Tibial nerve (tissue), 4 donors: ENCODE data around the gene FLOT1. TPM values are rescaled to one million over a fixed set of nuclear protein-coding genes. Genes with fewer than 3 reads are reported as not detected.

Source experiments
- DNase-seq, 2 donors: peaks; one replicate each; pipeline ENCODE4 v3.0.0-alpha.2; 2019; ENCODE audit warnings: low spot score in 2 of 2
- H3K27ac ChIP-seq, 4 donors: fragments of 200-600 bp; sonication (generic) in 3 of 4; one replicate each; pipeline ENCODE4 v1.5.1; 2017 to 2019; ENCODE audit warnings: mild to moderate bottlenecking in 1 of 4
- H3K27me3 ChIP-seq, 2 donors: fragments of 200-600 bp; sonication (generic) in 1 of 2; one replicate each; pipeline versions ENCODE4 v1.5.1 to v1.6.0; 2017 to 2019
- H3K36me3 ChIP-seq, 3 donors: fragments of 200-600 bp; sonication (generic); one replicate each; pipeline ENCODE4 v1.5.1; 2018 to 2019
- H3K4me1 ChIP-seq, 4 donors: fragments of 200-600 bp; sonication (generic) in 3 of 4; one replicate each; pipeline ENCODE4 v1.5.1; 2017 to 2019
- H3K4me3 ChIP-seq, 4 donors: fragments of 200-600 bp; sonication (generic) in 3 of 4; one replicate each; pipeline ENCODE4 v1.5.1; 2017 to 2019; ENCODE audit warnings: mild to moderate bottlenecking in 1 of 4, moderate library complexity in 1 of 4
- H3K9me3 ChIP-seq, 4 donors: fragments of 200-600 bp; sonication (generic) in 3 of 4; one replicate each; pipeline ENCODE4 v1.5.1; 2017 to 2019
- CTCF ChIP-seq, 5 experiments: fragments of 200-600 bp in 3 of 5; fragments of 450-650 bp in 2 of 5; sonication (generic) in 3 of 5; IDR thresholded peaks; one replicate each; pipeline ENCODE4 v1.5.1; 2016 to 2019; ENCODE audit warnings: antibody characterized with exemption in 5 of 5, mild to moderate bottlenecking in 3 of 5, moderate library complexity in 2 of 5
- EP300 ChIP-seq, 2 donors: sonication (generic); formaldehyde crosslinking; IDR thresholded peaks; one replicate each; pipeline ENCODE4 v1.6.1; 2017; ENCODE audit warnings: antibody characterized with exemption in 2 of 2, mild to moderate bottlenecking in 1 of 2
- POLR2A ChIP-seq, 2 donors: fragments of 450-650 bp; IDR thresholded peaks; one replicate each; pipeline ENCODE4 v1.6.1; 2017; ENCODE audit warnings: antibody characterized with exemption in 2 of 2, mild to moderate bottlenecking in 2 of 2, moderate library complexity in 2 of 2
- WGBS, 2 donors: methylation state at CpG; one replicate each; pipeline ENCODE4 v1.1.5; 2018; 5-methylcytosine and 5-hydroxymethylcytosine counted together
- total RNA-seq, 4 donors: library from RNA; depleted of rRNA; stranded (reverse); fragments of >200 nt; gene quantifications; one replicate each; pipeline ENCODE4 v1.1.0, GENCODE V29; 2016

The FLOT1 gene
- total RNA-seq, 4 donors from 2014 or later, result 83.1 to 157 (median 94.6) TPM

GRCh38 chr6:30684386-30685156, 57.9 kb downstream of the FLOT1 start:
- peak overlapping the region; percentile 73 to 92 (median 83) for H3K4me3 ChIP-seq
- 5 to 9% methylated on average over 12 to 17 of the region's 21 CpGs for WGBS, 2 donors
- peak overlapping the region; percentile 97 to 99 (median 98) for H3K27ac ChIP-seq
- H3K36me3 ChIP-seq, result peaks cover 0 to 16% (median 0%) of the 10 kb centered on the region in 3 donors
- peak in 1 of 2 donors; percentile 39 for DNase-seq
- TF ChIP-seq EP300 (IDR thresholded peaks at IDR 0.05) (no peak), CTCF (IDR thresholded peaks at IDR 0.05) (no peak), POLR2A (IDR thresholded peaks at IDR 0.05) (no peak)
- peaks cover 0 to 87% (median 66%) of the 10 kb centered on the region in 4 donors for H3K4me1 ChIP-seq
- no peaks in the 10 kb centered on the region for H3K27me3 ChIP-seq
- no peaks in the 10 kb centered on the region for H3K9me3 ChIP-seq

DNA sequence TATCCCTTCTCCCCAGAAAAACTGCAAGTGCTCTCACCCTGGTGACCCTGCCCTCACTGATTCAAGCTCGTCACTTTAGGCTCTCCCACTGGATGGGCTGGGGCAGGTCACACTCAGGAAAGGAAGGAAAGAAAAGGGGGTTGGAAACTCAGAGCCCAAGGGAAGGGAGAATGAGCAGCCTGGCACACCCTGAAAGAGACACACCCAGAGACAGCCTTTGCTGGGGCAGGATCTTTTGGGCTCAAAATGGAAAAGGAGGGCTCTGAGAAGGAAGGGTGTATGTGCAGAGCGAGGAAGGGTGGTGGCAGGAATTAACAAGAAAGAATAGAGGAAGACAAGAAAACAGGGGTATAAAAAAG, 58.5 kb downstream of the FLOT1 start:
- WGBS, 2 donors, result 2% methylated on average over 2 of the region's 2 CpGs
- no peaks in the 10 kb centered on the region for H3K27me3 ChIP-seq
- peak overlapping the region; percentile 97 to 99 (median 98) for H3K27ac ChIP-seq
- no peaks in the 10 kb centered on the region for H3K9me3 ChIP-seq
- no peak for TF ChIP-seq CTCF (IDR thresholded peaks at IDR 0.05)
- no peak for TF ChIP-seq EP300 (IDR thresholded peaks at IDR 0.05)
- no peak for TF ChIP-seq POLR2A (IDR thresholded peaks at IDR 0.05)
- DNase-seq, result no peak
- peaks cover 0 to 87% (median 66%) of the 10 kb centered on the region in 4 donors for H3K4me1 ChIP-seq
- peaks cover 0 to 17% (median 0%) of the 10 kb centered on the region in 3 donors for H3K36me3 ChIP-seq
- H3K4me3 ChIP-seq, result peak overlapping the region; percentile 73 to 92 (median 83)

GRCh38 chr6:30683183-30683979, 59.1 kb downstream of the FLOT1 start:
- 0 to 5% methylated on average over 7 of the region's 7 CpGs for WGBS, 2 donors
- H3K36me3 ChIP-seq, result peaks cover 0 to 22% (median 3%) of the 10 kb centered on the region in 3 donors
- no peaks in the 10 kb centered on the region for H3K9me3 ChIP-seq
- no peaks in the 10 kb centered on the region for H3K27me3 ChIP-seq
- no peak for TF ChIP-seq EP300 (IDR thresholded peaks at IDR 0.05)
- TF ChIP-seq CTCF (IDR thresholded peaks at IDR 0.05), result no peak
- no peak for TF ChIP-seq POLR2A (IDR thresholded peaks at IDR 0.05)
- peaks cover 0 to 87% (median 62%) of the 10 kb centered on the region in 4 donors for H3K4me1 ChIP-seq
- DNase-seq, result no peak
- H3K4me3 ChIP-seq, result peak overlapping the region; percentile 73 to 92 (median 83)
- peak overlapping the region; percentile 97 to 99 (median 98) for H3K27ac ChIP-seq

DNA sequence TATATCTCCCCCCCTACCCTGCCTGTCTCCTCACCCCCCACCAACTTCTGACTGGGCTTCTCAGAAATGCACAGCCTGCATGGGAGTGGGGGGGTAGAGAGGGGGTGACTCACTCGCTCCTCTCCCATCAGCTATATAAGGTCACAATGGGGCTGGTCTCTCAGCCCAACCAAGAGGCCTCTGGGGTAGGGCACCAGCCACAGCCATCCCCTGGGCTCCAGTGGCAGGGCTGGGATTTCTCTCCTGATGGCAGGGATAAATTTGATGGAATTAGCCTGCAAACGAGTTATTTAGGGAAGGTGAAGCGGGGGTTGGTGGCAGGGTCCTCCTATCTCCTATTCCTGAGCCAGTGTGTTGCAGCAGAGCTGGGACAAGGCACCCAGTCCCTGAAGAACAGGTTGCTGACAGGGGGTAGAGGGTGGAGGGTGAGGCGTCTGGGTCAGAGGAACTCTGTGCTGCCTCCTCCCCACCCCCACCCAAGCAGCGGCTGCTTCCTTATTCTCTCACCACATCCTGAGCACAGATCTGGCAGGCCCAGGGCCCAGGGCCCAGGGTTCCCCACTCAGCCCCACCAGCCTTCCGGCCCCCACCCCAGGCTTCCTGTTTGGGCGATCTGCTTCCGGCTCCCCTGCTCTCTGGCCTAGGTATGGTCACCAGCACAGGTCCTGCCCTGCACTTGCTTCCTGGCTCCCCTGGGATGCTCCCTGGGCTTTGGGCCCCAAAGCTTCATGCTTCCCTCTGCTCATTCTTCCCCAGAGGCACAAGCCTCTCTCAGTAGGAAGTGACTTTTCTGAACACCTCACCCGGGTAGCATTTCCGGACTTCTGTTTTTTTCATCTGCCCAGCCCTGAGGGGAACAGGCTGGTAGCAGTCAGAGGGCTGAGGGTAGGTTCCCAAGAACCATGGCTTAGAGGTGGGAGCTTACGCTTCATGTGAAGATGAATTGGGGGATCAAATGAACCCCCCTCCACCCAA, 60.1 kb downstream of the FLOT1 start:
- no peaks in the 10 kb centered on the region for H3K9me3 ChIP-seq
- peak; percentile 59 to 61 for DNase-seq
- peak overlapping the region; percentile 97 to 99 (median 98) for H3K27ac ChIP-seq
- TF ChIP-seq POLR2A (IDR thresholded peaks at IDR 0.05), result peak; percentile 25 to 53
- TF ChIP-seq CTCF (IDR thresholded peaks at IDR 0.05), result no peak
- peak in 1 of 2 donors; percentile 13 for TF ChIP-seq EP300 (IDR thresholded peaks at IDR 0.05)
- WGBS, 2 donors, result 6 to 7% methylated on average over 11 of the region's 11 CpGs
- peaks cover 0 to 78% (median 54%) of the 10 kb centered on the region in 4 donors for H3K4me1 ChIP-seq
- H3K4me3 ChIP-seq, result peak overlapping the region; percentile 73 to 92 (median 83)
- H3K36me3 ChIP-seq, result peaks cover 2 to 32% (median 3%) of the 10 kb centered on the region in 3 donors
- no peaks in the 10 kb centered on the region for H3K27me3 ChIP-seq
